A673 (cell line): ENCODE results near the gene BASP1. TPM values are rescaled to one million over a fixed set of nuclear protein-coding genes. Genes with fewer than 3 reads are reported as not detected.
A peak's percentile ranks its signal among the peaks of the same experiment; 100 is the strongest.

Experiments used
- BruUV-seq: library from RNA; stranded (reverse); fragments of 400-500 nt; replicated peaks from 2 replicates; lab custom pipeline; 2021; lab: Mats Ljungman, UMichigan
- CTCF ChIA-PET: fragments of 300-600 bp; sonication (Branson Sonifier 250); formaldehyde crosslinking; loops from one replicate; lab custom pipeline; 2022; ENCODE audit warnings: antibody characterized with exemption; lab: Charles Lee
- POLR2A ChIA-PET: fragments of 300-600 bp; sonication (Branson Sonifier 250); formaldehyde crosslinking; loops from one replicate; lab custom pipeline; 2022; ENCODE audit warnings: antibody characterized with exemption; ENCODE audit not compliant: low non-redundant PET; lab: Charles Lee
- DNase-seq: peaks from one replicate; pipeline ENCODE4 v3.0.0-alpha.2; 2015; ENCODE audit warnings: low spot score
- H3K27ac ChIP-seq: fragments of 200-600 bp; sonication (generic); 2 replicates; pipeline ENCODE4 v1.5.1; 2016; ENCODE audit warnings: mixed run types, low read depth, mild to moderate bottlenecking, mixed read lengths, antibody characterized with exemption, low read length; ENCODE audit not compliant: poor library complexity, severe bottlenecking
- H3K27me3 ChIP-seq: fragments of 200-600 bp; sonication (generic); replicated peaks from 2 replicates; pipeline ENCODE4 v1.6.1; 2017; ENCODE audit warnings: mixed run types, low read depth, mild to moderate bottlenecking, mixed read lengths, antibody characterized with exemption, low read length; ENCODE audit not compliant: insufficient read depth, poor library complexity
- H3K36me3 ChIP-seq: fragments of 200-600 bp; sonication (generic); 2 replicates; pipeline ENCODE4 v1.6.1; 2016; ENCODE audit warnings: mixed run types, mild to moderate bottlenecking, mixed read lengths, antibody characterized with exemption, low read length; ENCODE audit not compliant: insufficient read depth, poor library complexity, severe bottlenecking
- H3K4me1 ChIP-seq: fragments of 200-600 bp; sonication (generic); 2 replicates; pipeline ENCODE4 v1.6.1; 2017; ENCODE audit warnings: mixed run types, mild to moderate bottlenecking, mixed read lengths, antibody characterized with exemption, low read length; ENCODE audit not compliant: insufficient read depth, poor library complexity, severe bottlenecking
- H3K4me3 ChIP-seq: fragments of 200-600 bp; sonication (generic); 2 replicates; pipeline ENCODE4 v1.5.1; 2016; ENCODE audit warnings: low read depth, mixed run types, mild to moderate bottlenecking, mixed read lengths, low read length; ENCODE audit not compliant: poor library complexity, severe bottlenecking
- H3K9me3 ChIP-seq: fragments of 200-600 bp; sonication (generic); 2 replicates; pipeline ENCODE4 v1.6.1; 2016; ENCODE audit warnings: mixed run types, low read depth, mild to moderate bottlenecking, mixed read lengths, antibody characterized with exemption, low read length; ENCODE audit not compliant: poor library complexity, severe bottlenecking
- EZH2 ChIP-seq: fragments of 200-600 bp; sonication (generic); IDR thresholded peaks from 2 replicates; pipeline ENCODE4 v1.6.1; 2017; ENCODE audit warnings: borderline replicate concordance, low read depth, mild to moderate bottlenecking, mixed read lengths, antibody characterized with exemption, low read length; ENCODE audit not compliant: poor library complexity, severe bottlenecking
- intact Hi-C: fragments of 100-400 bp; cut with micrococcal nuclease; formaldehyde crosslinking; loops from one replicate; pipeline ENCODE4 v1.10.0; 2022; ENCODE audit not compliant: unreplicated experiment
- total RNA-seq: library from RNA; stranded (reverse); gene quantifications from 2 replicates; pipeline ENCODE4 v1.2.3, GENCODE V29; 2021
- TF ChIP-seq, protein P1 (sequence below): fragments of 300-800, 200-600 bp; sonication (generic); conservative IDR thresholded peaks from 2 replicates; pipeline ENCODE4 v1.5.1; 2017; ENCODE audit warnings: low read depth, mild to moderate bottlenecking, antibody characterized with exemption, low read length, moderate library complexity, mixed read lengths

BASP1 gene
- total RNA-seq, 1 experiment from 2014 or later = 394 TPM

- no peaks in the 10 kb centered on the region for H3K9me3 ChIP-seq
- ChIA-PET CTCF (no interaction called here), POLR2A (no interaction called here)
- BruUV-seq = TSS peak; percentile 21
- no peaks in the 10 kb centered on the region for H3K27me3 ChIP-seq
- peaks cover 31% of the 10 kb centered on the region for H3K36me3 ChIP-seq
- H3K27ac ChIP-seq = peak overlapping the region; percentile 88
- H3K4me3 ChIP-seq = peak overlapping the region; percentile 91
- intact Hi-C loops = loop anchor here (2.0 to 10.0 kb wide), 5 partner anchors 63 to 893 kb away; no protein-coding TSS in a partner anchor
- H3K4me1 ChIP-seq = peaks cover 42% of the 10 kb centered on the region
- DNase-seq = peak; percentile 35
- TF ChIP-seq, protein P1, sequence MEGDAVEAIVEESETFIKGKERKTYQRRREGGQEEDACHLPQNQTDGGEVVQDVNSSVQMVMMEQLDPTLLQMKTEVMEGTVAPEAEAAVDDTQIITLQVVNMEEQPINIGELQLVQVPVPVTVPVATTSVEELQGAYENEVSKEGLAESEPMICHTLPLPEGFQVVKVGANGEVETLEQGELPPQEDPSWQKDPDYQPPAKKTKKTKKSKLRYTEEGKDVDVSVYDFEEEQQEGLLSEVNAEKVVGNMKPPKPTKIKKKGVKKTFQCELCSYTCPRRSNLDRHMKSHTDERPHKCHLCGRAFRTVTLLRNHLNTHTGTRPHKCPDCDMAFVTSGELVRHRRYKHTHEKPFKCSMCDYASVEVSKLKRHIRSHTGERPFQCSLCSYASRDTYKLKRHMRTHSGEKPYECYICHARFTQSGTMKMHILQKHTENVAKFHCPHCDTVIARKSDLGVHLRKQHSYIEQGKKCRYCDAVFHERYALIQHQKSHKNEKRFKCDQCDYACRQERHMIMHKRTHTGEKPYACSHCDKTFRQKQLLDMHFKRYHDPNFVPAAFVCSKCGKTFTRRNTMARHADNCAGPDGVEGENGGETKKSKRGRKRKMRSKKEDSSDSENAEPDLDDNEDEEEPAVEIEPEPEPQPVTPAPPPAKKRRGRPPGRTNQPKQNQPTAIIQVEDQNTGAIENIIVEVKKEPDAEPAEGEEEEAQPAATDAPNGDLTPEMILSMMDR = no peak
- no peak for TF ChIP-seq EZH2
Observed at GRCh38 chr5:17219469-17219868, 2.0 kb downstream of the BASP1 start.

DNA sequence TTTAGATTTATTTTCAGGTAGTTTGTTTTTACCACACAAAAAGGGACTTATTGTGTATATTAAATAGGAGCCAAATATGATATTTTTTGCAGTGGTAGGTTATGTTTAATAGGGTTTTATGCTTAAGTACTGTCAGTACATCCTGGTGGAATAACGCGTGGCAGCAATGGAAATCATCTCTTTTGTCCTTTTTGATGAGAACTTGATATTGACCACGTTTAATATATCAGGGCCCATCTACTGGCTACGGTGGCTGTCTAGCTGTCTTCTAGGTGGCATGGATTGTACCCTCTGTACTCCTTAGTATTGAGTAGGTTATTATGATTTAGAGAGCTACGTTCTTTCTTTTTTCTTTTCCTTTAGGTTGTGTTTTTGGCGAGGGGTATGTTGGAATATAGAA lies 2.6 kb downstream of the BASP1 start:
- BruUV-seq = no TSS peak
- intact Hi-C loops = loop anchor here (2.0 to 10.0 kb wide), 5 partner anchors 63 to 893 kb away; no protein-coding TSS in a partner anchor
- H3K36me3 ChIP-seq = peaks cover 31% of the 10 kb centered on the region
- DNase-seq = no peak
- ChIA-PET CTCF (no interaction called here), POLR2A (no interaction called here)
- peak overlapping the region; percentile 91 for H3K4me3 ChIP-seq
- no peak for TF ChIP-seq EZH2
- TF ChIP-seq, protein P1 = no peak
- H3K27ac ChIP-seq = peak overlapping the region; percentile 88
- no peaks in the 10 kb centered on the region for H3K27me3 ChIP-seq
- H3K9me3 ChIP-seq = no peaks in the 10 kb centered on the region
- peaks cover 46% of the 10 kb centered on the region for H3K4me1 ChIP-seq

DNA sequence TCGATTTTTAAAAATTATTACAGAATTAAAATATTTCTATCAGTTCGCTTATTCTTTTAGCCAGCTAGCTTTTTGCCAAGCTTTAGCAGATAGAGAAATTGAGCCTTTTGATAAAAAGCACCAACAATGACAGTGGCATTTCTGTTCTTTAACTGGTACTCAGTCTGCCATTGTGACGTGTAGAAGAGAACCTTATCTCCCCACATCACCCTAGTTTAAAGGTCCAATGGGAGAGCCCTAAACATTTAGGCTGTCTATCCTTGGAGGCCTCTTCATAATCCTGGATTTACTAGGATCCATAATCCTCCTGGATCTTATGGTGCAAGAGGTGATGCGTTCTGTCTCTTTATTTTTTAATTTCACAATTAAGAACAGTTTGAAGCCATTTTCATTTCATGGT lies 3.0 kb downstream of the BASP1 start:
- Histone ChIP-seq H3K4me3 (peak overlapping the region; percentile 91), H3K9me3 (no peaks in the 10 kb centered on the region), H3K4me1 (peaks cover 50% of the 10 kb centered on the region), H3K27me3 (no peaks in the 10 kb centered on the region), H3K27ac (peak overlapping the region; percentile 14), H3K36me3 (peaks cover 34% of the 10 kb centered on the region)
- intact Hi-C loops = no loop called here
- BruUV-seq = no TSS peak
- ChIA-PET CTCF (interaction anchor here (0.7 kb wide), 1 partner anchor 332 kb away, joined by 7 read pairs; no protein-coding TSS in a partner anchor), POLR2A (no interaction called here)
- TF ChIP-seq EZH2 = no peak
- TF ChIP-seq, protein P1 = no peak
- DNase-seq = no peak
